Omental fat pad (tissue), 4 donors: ENCODE results near the gene PLXNA1. TPM values are rescaled to one million over a fixed set of nuclear protein-coding genes. Genes with fewer than 3 reads are reported as not detected.

ENCODE experiments used
- ATAC-seq: fragments of 150-250 bp; one replicate; pipeline ENCODE4 v1.9.1; 2016; ENCODE audit warnings: mild to moderate bottlenecking, moderate library complexity; ENCODE audit not compliant: low FRiP score
- DNase-seq: peaks from one replicate; pipeline ENCODE4 v3.0.0-alpha.2; 2019; ENCODE audit warnings: low spot score
- total RNA-seq, 4 donors: library from RNA; depleted of rRNA; stranded (reverse); fragments of >200 nt; gene quantifications; one replicate each; pipeline ENCODE4 v1.1.0, GENCODE V29; 2016
- TF ChIP-seq, protein P1 (sequence below), 3 donors: fragments of 450-650 bp; IDR thresholded peaks; one replicate each; pipeline ENCODE4 v1.5.1; 2016 to 2017; ENCODE audit warnings: antibody characterized with exemption in 3 of 3, mild to moderate bottlenecking in 3 of 3, moderate library complexity in 2 of 3

Gene PLXNA1
- total RNA-seq, 4 donors from 2014 or later, result 21.7 to 56.4 (median 37.3) TPM

GRCh38 chr3:127005864-127006500 lies 23.1 kb downstream of the PLXNA1 start:
- DNase-seq (no peak), ATAC-seq (no peak)
- TF ChIP-seq, protein P1, sequence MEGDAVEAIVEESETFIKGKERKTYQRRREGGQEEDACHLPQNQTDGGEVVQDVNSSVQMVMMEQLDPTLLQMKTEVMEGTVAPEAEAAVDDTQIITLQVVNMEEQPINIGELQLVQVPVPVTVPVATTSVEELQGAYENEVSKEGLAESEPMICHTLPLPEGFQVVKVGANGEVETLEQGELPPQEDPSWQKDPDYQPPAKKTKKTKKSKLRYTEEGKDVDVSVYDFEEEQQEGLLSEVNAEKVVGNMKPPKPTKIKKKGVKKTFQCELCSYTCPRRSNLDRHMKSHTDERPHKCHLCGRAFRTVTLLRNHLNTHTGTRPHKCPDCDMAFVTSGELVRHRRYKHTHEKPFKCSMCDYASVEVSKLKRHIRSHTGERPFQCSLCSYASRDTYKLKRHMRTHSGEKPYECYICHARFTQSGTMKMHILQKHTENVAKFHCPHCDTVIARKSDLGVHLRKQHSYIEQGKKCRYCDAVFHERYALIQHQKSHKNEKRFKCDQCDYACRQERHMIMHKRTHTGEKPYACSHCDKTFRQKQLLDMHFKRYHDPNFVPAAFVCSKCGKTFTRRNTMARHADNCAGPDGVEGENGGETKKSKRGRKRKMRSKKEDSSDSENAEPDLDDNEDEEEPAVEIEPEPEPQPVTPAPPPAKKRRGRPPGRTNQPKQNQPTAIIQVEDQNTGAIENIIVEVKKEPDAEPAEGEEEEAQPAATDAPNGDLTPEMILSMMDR (IDR thresholded peaks at IDR 0.05), result no peak

DNA sequence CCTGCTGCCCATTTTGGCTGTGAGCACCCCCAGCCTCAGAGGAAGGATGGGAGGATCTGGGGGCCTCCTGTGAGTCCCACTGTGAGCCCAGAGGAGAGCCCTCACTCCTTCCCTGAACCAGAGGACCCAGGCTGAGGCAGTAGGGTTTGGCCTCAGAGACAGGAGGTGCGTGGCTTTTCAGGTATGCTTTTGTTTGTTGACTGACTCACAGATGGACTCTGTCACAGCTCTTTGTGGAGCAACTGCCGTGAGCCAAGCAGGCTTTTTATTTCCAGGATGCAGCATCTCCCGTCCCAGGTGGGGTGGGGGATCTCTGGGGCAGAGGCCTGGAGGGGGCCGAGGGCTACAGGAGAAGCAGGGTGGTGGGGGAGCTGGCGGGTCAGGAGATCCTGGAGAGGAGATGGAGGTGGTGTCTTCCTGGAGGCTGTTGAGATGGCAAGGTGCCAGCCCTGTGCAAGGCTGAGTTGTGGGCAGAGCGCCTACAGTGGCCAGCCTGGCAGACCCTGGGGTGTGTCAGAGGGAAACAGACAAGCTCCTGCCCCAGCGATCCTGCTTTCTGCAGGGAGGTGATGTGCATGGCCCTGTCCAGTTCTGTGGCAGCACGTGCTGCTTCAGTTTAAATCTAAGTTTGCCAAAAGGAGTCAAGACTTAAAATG lies 24.0 kb downstream of the PLXNA1 start:
- DNase-seq (no peak), ATAC-seq (no peak)
- TF ChIP-seq, protein P1 (IDR thresholded peaks at IDR 0.05), result no peak

GRCh38 chr3:127008236-127008635 lies 25.3 kb downstream of the PLXNA1 start:
- TF ChIP-seq, protein P1 (IDR thresholded peaks at IDR 0.05), result no peak
- ATAC-seq (no peak), DNase-seq (no peak)

DNA sequence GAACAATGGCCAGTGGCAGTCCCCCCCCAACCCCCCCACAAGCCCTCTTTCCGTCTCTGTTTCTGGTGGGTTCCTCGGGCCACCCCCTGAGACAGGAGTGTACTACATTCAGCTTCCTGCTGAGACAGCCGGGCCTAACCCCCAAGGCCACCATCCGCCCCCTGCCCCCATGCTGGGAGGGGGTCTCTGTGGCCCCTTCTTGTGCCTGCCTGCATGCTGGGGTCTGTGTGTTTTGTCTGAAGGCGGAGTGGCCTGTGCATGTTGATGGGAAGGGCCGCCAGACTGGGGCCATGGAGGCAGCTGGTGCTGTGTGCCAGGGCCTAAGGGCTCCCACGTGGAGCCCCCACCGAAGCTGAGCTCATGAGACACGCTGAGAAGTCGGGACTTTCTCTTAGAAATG lies 26.6 kb downstream of the PLXNA1 start:
- no peak for ATAC-seq
- TF ChIP-seq, protein P1 (IDR thresholded peaks at IDR 0.05), result no peak
- no peak for DNase-seq

DNA sequence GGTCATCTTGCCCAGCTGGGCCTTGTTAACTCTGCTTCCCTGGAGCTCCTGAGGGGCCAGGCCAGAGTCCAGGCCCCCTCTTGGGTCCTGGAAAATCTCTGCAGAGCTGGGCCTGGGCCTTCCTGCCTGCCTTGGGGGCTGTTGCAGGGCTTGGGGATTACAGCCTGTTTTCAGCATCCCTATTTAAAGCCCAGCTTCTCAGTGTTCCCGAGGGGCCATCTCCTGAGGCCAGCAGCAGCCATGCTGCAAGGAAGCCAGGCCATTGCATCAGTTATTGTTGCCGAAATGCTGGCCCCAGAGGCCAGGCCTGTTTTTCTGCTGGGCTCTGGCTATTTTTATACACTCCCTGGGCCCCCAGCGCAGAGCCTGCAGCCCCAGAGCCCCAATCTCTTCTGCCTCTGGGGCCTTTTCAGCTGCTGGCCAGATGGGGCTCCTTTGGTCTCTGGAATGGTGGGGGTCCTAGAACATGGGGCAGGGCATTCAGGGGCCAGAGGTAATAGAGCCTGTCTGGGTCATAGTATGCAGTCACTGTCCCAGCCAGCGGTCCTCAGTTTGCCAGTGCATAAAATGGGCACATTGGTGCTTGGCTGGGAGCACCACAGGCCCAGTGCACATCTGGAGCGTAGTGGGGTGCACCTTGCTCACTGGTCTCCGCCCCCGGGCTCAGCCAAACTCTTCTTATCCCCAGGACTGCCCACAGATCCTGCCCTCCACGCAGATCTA lies 28.5 kb downstream of the PLXNA1 start:
- DNase-seq (no peak), ATAC-seq (no peak)
- TF ChIP-seq, protein P1 (IDR thresholded peaks at IDR 0.05), result no peak

- TF ChIP-seq, protein P1 (IDR thresholded peaks at IDR 0.05), result no peak
- no peak for ATAC-seq
- DNase-seq, result no peak
Measured at GRCh38 chr3:127012091-127012490, 29.2 kb downstream of the PLXNA1 start.
